ENCODE measurements around the gene ANAPC1.
"Not testable (repeated sequence)": the region's sequence is repeated elsewhere in the genome, so short reads cannot be mapped to it uniquely, and the experiment has no call there.

Gene ANAPC1
- 78.7 to 103 reads per million in 2 donors for total RNA-seq

GRCh38 chr2:111883661-111884591 is at the start of gene ANAPC1:
TSS of gene ANAPC1 (minus strand) at chr2:111884193. CDS start at chr2:111880825, 3,368 bp downstream.
- peak; percentile 72 for DNase-seq

- DNase-seq: no peak
These were observed 48.9 kb upstream of the ANAPC1 start for GRCh38 chr2:111932841-111933291.

GRCh38 chr2:111930875-111931274 is 46.9 kb upstream of the ANAPC1 start:
- DNase-seq: no peak

GRCh38 chr2:111930409-111930808 is 46.4 kb upstream of the ANAPC1 start:
- DNase-seq: no peak

- no peak for DNase-seq
These were observed 43.7 kb upstream of the ANAPC1 start for GRCh38 chr2:111927723-111928122.

GRCh38 chr2:111924617-111925107 is 40.7 kb upstream of the ANAPC1 start:
- DNase-seq: no peak

GRCh38 chr2:111923276-111923804 is 39.3 kb upstream of the ANAPC1 start:
- no peak for DNase-seq

- DNase-seq: no peak
These were observed 36.0 kb upstream of the ANAPC1 start for GRCh38 chr2:111919794-111920608.

GRCh38 chr2:111919365-111919764 is 35.4 kb upstream of the ANAPC1 start:
- no peak for DNase-seq

- no peak for DNase-seq
These were observed 34.4 kb upstream of the ANAPC1 start for GRCh38 chr2:111918383-111918806.

- DNase-seq: no peak
These were observed 33.1 kb upstream of the ANAPC1 start for GRCh38 chr2:111917106-111917505.

- DNase-seq: no peak
These were observed 28.6 kb upstream of the ANAPC1 start for GRCh38 chr2:111912547-111912946.

GRCh38 chr2:111911295-111911977 is 27.4 kb upstream of the ANAPC1 start:
- not testable (repeated sequence) for DNase-seq

GRCh38 chr2:111910609-111911277 is 26.8 kb upstream of the ANAPC1 start:
- no peak for DNase-seq

- not testable (repeated sequence) for DNase-seq
These were observed 26.0 kb upstream of the ANAPC1 start for GRCh38 chr2:111909997-111910396.

- no peak for DNase-seq
These were observed 25.1 kb upstream of the ANAPC1 start for GRCh38 chr2:111909079-111909478.

- no peak for DNase-seq
These were observed 24.6 kb upstream of the ANAPC1 start for GRCh38 chr2:111908578-111908977.

GRCh38 chr2:111905990-111906735 is 22.2 kb upstream of the ANAPC1 start:
- no peak for DNase-seq

- DNase-seq: not testable (repeated sequence)
These were observed 21.5 kb upstream of the ANAPC1 start for GRCh38 chr2:111905475-111905869.

- no peak for DNase-seq
These were observed 20.9 kb upstream of the ANAPC1 start for GRCh38 chr2:111904726-111905474.

All from activated gamma-delta T cell (primary cell).